ENCODE data around the gene ZMIZ1. TPM values are rescaled to one million over a fixed set of nuclear protein-coding genes. Genes with fewer than 3 reads are reported as not detected.
A peak's percentile ranks its signal among the peaks of the same experiment; 100 is the strongest.

ZMIZ1 gene
- total RNA-seq, 1 donor from 2014 or later: 173 TPM

GRCh38 chr10:79143879-79144278, 75.1 kb downstream of the ZMIZ1 start:
- Mint-ChIP-seq H3K4me1 (peaks cover 47% of the 10 kb centered on the region), H3K27me3 (ENCODE audit: low read depth) (no peaks in the 10 kb centered on the region), H3K27ac (no peak overlapping the region), H3K9me3 (no peaks in the 10 kb centered on the region), H3K36me3 (peaks cover 18% of the 10 kb centered on the region), H3K4me3 (no peak overlapping the region)
- no peak for DNase-seq (ENCODE audit: low spot score in 2 of 2, unreplicated experiment in 2 of 2)
- TF ChIP-seq CTCF (IDR thresholded peaks at IDR 0.05; ENCODE audit: unreplicated experiment): no peak

GRCh38 chr10:79144351-79145173, 75.8 kb downstream of the ZMIZ1 start:
- H3K9me3 Mint-ChIP-seq: no peaks in the 10 kb centered on the region
- no peak overlapping the region for H3K4me3 Mint-ChIP-seq
- peak overlapping the region; percentile 29 for H3K27ac Mint-ChIP-seq
- H3K27me3 Mint-ChIP-seq (ENCODE audit: low read depth): no peaks in the 10 kb centered on the region
- no peak for TF ChIP-seq CTCF (IDR thresholded peaks at IDR 0.05; ENCODE audit: unreplicated experiment)
- H3K36me3 Mint-ChIP-seq: peaks cover 17% of the 10 kb centered on the region
- peaks cover 44% of the 10 kb centered on the region for H3K4me1 Mint-ChIP-seq
- no peak for DNase-seq (ENCODE audit: low spot score in 2 of 2, unreplicated experiment in 2 of 2)

DNA sequence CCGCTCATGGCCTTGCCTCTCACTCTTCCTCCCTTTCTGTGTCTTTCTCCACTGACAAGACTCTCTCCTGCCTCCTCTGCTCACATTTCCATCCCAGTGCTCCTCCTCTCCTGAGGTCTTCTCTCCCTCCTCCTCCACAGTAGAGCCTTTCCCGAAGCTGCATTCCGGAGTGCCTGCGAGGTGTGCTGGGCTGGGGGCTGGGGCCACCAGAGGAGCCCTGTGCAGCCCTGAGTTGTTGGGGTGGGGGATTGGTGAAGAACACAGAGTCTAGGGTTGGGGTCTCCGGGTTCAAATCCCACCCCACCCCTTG, 76.4 kb downstream of the ZMIZ1 start:
- TF ChIP-seq CTCF (IDR thresholded peaks at IDR 0.05; ENCODE audit: unreplicated experiment): no peak
- H3K36me3 Mint-ChIP-seq: peaks cover 17% of the 10 kb centered on the region
- no peaks in the 10 kb centered on the region for H3K9me3 Mint-ChIP-seq
- DNase-seq (ENCODE audit: low spot score in 2 of 2, unreplicated experiment in 2 of 2): no peak
- H3K4me3 Mint-ChIP-seq: no peak overlapping the region
- H3K27ac Mint-ChIP-seq: peak overlapping the region; percentile 29
- H3K27me3 Mint-ChIP-seq (ENCODE audit: low read depth): no peaks in the 10 kb centered on the region
- H3K4me1 Mint-ChIP-seq: peaks cover 46% of the 10 kb centered on the region

GRCh38 chr10:79145517-79146470, 77.0 kb downstream of the ZMIZ1 start:
- H3K9me3 Mint-ChIP-seq: no peaks in the 10 kb centered on the region
- no peaks in the 10 kb centered on the region for H3K27me3 Mint-ChIP-seq (ENCODE audit: low read depth)
- peaks cover 45% of the 10 kb centered on the region for H3K4me1 Mint-ChIP-seq

More at GRCh38 chr10:79145517-79146470, 77.0 kb downstream of the ZMIZ1 start:
- H3K36me3 Mint-ChIP-seq: peaks cover 11% of the 10 kb centered on the region
- no peak overlapping the region for H3K4me3 Mint-ChIP-seq
- peak overlapping the region; percentile 34 for H3K27ac Mint-ChIP-seq
- DNase-seq (ENCODE audit: low spot score in 2 of 2, unreplicated experiment in 2 of 2): no peak
- no peak for TF ChIP-seq CTCF (IDR thresholded peaks at IDR 0.05; ENCODE audit: unreplicated experiment)

Measured in mesothelial cell of epicardium (in vitro differentiated cells).